Measurements from ENCODE around the gene NDUFAF8.

DNA sequence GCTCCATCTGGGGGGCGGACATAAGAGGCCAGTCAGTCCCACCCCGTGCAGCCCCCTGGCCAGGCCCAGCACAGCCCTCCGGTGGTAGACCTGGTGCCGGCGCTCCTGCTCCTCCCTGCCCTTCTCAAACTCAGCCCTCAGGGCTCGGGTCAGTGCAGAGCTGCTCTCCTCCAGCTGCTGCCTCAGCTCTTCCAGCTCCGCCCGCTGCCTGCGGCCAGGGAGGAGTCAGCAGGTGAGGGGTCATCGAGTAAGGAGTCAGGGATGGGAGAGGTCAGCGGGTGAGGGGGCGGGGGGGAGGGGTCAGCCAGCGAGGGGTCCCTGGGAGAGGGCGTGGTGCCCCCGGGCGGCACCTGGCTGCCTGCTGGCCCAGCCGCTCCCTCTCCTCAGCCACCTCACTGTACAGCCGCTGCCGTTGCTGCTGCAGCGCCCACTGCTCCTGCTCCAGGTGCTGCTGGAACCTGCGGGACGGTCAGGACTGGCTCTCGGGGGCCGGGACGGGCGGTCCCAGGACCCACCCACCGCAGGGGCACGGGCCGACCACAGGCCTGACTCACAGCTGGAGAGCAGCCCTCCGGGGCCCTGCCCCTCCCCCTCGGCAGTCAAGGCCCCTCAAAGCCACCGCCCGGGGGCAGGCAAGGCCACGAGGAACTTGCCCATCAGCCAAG lies 46.6 kb upstream of the NDUFAF8 start:
- no peak for TF ChIP-seq POLR2AphosphoS5 (IDR thresholded peaks at IDR 0.05; ENCODE audit: low read depth, low read length)
- no peak for TF ChIP-seq CTCF (IDR thresholded peaks at IDR 0.05 in 2 of 3, conservative IDR thresholded peaks at IDR 0.05 in 1 of 3; ENCODE audit: borderline replicate concordance in 1 of 3, insufficient read depth in 1 of 3, low read depth in 2 of 3, low read length in 2 of 3)
- no peak for TF ChIP-seq ZBTB33 (IDR thresholded peaks at IDR 0.05; ENCODE audit: extremely low read depth, insufficient replicate concordance, low read length)
- TF ChIP-seq POLR2A (IDR thresholded peaks at IDR 0.05; ENCODE audit: borderline replicate concordance, extremely low read depth, insufficient read depth, insufficient read length): no peak
- no peak for TF ChIP-seq YY1 (IDR thresholded peaks at IDR 0.05; ENCODE audit: extremely low read depth, insufficient replicate concordance, low read depth, low read length)
- TF ChIP-seq ZNF274 (IDR thresholded peaks at IDR 0.05; ENCODE audit: low read depth, low read length): no peak
- TF ChIP-seq RAD21 (IDR thresholded peaks at IDR 0.05; ENCODE audit: low read depth): no peak
- no peak for TF ChIP-seq FOSL1 (IDR thresholded peaks at IDR 0.05; ENCODE audit: low read depth)
- TF ChIP-seq EGR1 (IDR thresholded peaks at IDR 0.05; ENCODE audit: low read depth): no peak
- no peak for TF ChIP-seq SP1 (IDR thresholded peaks at IDR 0.05; ENCODE audit: low read depth)

All from HCT116 (cell line).